Nephron progenitor cell (in vitro differentiated cells): ENCODE results near the gene CD109.
"Not testable (repeated sequence)": the region's sequence is repeated elsewhere in the genome, so short reads cannot be mapped to it uniquely, and the experiment has no call there.

ENCODE experiments used
- DNase-seq: peaks from one replicate; pipeline ENCODE4 v3.0.0; 2021
- H3K27ac Mint-ChIP-seq: 2 replicates; pipeline ENCODE4 v1.8.0; 2021; ENCODE audit warnings: mild to moderate bottlenecking, moderate library complexity, mixed read lengths
- H3K27me3 Mint-ChIP-seq: 2 replicates; pipeline ENCODE4 v1.8.0; 2021; ENCODE audit warnings: mild to moderate bottlenecking, low read depth, mixed read lengths; ENCODE audit not compliant: poor library complexity
- H3K36me3 Mint-ChIP-seq: 2 replicates; pipeline ENCODE4 v1.8.0; 2021; ENCODE audit warnings: low read depth, mixed read lengths
- H3K4me1 Mint-ChIP-seq: 2 replicates; pipeline ENCODE4 v1.8.0; 2021; ENCODE audit warnings: mixed read lengths
- H3K4me3 Mint-ChIP-seq: 2 replicates; pipeline ENCODE4 v1.8.0; 2021; ENCODE audit warnings: mild to moderate bottlenecking, moderate library complexity, mixed read lengths
- H3K9me3 Mint-ChIP-seq: 2 replicates; pipeline ENCODE4 v1.8.0; 2021; ENCODE audit warnings: mild to moderate bottlenecking, moderate library complexity, mixed read lengths
- TF ChIP-seq, protein P1 (sequence below): fragments of 200-600 bp; sonication (generic); IDR thresholded peaks from 2 replicates; pipeline ENCODE4 v1.5.0; 2021; ENCODE audit warnings: antibody characterized with exemption

CD109 gene

DNA sequence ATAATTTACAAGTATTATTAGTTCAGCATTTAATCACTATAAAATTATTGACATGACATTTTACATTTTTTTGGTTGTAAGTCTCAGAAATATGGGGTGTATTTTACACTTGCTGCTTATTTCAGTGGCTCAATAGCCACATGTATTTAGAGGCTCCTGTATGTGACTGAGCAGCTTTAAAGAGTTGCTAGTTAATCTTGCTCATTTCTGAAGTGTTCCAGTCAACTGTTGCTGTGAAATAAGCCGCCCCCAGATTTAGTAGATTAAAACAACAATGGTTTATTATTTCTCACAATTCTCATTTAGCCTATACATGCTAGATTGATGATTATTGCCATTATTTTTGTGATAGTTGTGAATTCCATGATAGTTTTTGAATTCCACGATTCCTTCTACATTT is 23.0 kb downstream of the CD109 start:
- no peak overlapping the region for H3K4me3 Mint-ChIP-seq
- peaks cover 11% of the 10 kb centered on the region for H3K9me3 Mint-ChIP-seq
- no peaks in the 10 kb centered on the region for H3K27me3 Mint-ChIP-seq
- H3K27ac Mint-ChIP-seq, result no peak overlapping the region
- no peaks in the 10 kb centered on the region for H3K36me3 Mint-ChIP-seq
- TF ChIP-seq, protein P1, sequence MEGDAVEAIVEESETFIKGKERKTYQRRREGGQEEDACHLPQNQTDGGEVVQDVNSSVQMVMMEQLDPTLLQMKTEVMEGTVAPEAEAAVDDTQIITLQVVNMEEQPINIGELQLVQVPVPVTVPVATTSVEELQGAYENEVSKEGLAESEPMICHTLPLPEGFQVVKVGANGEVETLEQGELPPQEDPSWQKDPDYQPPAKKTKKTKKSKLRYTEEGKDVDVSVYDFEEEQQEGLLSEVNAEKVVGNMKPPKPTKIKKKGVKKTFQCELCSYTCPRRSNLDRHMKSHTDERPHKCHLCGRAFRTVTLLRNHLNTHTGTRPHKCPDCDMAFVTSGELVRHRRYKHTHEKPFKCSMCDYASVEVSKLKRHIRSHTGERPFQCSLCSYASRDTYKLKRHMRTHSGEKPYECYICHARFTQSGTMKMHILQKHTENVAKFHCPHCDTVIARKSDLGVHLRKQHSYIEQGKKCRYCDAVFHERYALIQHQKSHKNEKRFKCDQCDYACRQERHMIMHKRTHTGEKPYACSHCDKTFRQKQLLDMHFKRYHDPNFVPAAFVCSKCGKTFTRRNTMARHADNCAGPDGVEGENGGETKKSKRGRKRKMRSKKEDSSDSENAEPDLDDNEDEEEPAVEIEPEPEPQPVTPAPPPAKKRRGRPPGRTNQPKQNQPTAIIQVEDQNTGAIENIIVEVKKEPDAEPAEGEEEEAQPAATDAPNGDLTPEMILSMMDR, result no peak
- peaks cover 4% of the 10 kb centered on the region for H3K4me1 Mint-ChIP-seq
- no peak for DNase-seq

DNA sequence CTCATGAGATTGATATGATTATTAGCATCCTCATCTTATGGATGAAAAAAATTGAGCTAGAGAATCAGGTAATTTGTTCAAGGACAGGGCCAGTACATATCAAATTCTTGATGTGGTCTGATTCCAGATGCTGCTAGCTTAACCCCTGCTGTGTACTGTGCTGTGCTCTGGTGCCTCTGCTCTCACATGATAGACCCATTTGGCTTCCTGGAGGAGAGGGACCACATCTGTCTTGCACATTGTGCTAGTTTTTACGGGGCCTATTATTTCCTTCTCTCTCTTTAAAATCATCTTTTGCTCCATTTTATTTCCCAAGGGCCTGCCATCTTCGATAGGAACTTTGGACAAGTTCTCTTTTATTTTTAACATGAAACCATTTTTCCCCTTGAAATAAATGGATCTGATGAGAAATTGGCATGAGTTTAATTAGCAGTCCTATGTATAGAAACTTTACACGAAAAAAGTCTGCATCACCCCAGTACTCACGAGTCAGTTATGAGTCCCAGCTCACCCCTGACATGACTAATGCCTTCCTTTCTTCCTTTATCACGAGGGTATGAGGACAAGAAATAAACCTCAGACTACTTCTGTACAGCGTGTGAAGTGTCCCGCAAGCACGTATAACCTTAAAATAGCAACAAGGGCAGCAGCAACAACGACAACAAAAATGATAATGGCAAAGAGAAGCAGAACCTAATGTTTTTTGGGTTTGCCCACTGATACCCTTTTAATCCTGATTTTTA is 26.5 kb downstream of the CD109 start:
- Mint-ChIP-seq H3K9me3 (peaks cover 4% of the 10 kb centered on the region), H3K36me3 (no peaks in the 10 kb centered on the region), H3K4me1 (no peaks in the 10 kb centered on the region), H3K4me3 (no peak overlapping the region), H3K27ac (no peak overlapping the region), H3K27me3 (no peaks in the 10 kb centered on the region)
- no peak for DNase-seq
- TF ChIP-seq, protein P1, result no peak

DNA sequence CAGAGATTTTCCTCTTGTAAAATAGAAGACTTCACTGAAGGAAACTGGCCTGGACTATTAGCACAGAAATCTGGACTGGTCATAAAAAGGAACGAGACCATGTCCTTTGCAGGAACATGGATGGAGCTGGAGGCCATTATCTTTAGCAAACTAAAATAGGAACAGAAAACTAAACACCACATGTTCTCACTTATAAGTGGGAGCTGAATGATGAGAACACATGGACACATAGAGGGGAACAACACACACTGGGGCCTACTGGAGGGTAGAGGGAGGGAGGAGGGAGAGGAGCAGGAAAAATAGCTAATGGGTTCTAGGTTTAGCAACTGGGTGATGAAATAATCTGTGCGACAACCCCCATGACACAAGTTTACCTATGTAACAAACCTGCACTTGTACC is 27.5 kb downstream of the CD109 start:
- H3K4me3 Mint-ChIP-seq, H3K27me3 Mint-ChIP-seq, H3K36me3 Mint-ChIP-seq, H3K4me1 Mint-ChIP-seq, H3K9me3 Mint-ChIP-seq, DNase-seq: not testable (repeated sequence)
- peak overlapping the region; percentile 47 for H3K27ac Mint-ChIP-seq

DNA sequence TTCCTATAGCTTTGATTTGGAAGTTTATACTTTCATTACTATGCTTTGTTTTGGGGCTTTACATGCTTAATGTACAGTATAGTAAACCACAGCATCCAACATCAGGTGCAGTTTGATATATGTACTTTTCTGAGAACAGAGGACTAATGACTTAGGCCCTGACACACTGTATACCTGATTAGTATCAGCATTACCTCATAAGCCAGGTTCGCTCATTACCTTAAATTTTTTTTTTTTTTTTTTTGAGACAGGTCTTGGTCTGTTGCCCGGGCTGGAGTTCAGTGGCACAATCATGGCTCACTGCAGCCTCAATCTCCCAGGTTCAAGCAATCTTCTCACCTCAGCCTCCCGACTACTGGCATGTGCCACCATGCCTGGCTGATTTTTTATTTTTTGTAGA is 28.4 kb downstream of the CD109 start:
- DNase-seq, result no peak
- Mint-ChIP-seq H3K27ac (no peak overlapping the region), H3K27me3 (no peaks in the 10 kb centered on the region), H3K9me3 (no peaks in the 10 kb centered on the region), H3K36me3 (no peaks in the 10 kb centered on the region), H3K4me1 (no peaks in the 10 kb centered on the region), H3K4me3 (no peak overlapping the region)
- TF ChIP-seq, protein P1, result no peak

DNA sequence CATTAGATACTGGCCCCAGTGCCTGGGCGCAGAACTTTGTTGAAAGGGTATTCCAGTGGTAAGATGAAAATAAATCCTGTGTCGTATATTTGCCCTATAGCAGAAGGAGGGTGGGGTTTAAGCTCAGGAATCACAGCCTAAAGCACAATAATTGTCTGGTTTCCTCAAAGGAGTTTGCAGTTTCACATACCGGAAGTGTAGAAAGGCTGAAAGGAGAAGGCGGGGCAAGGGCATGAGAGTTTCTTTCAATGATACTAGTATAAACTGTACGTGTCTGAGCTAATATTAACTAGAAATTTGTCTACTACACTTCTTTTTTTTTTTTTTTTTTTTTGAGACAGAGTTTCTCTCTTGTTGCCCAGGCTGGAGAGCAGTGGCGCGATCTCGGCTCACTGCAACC is 29.2 kb downstream of the CD109 start:
- not testable (repeated sequence) for H3K27me3 Mint-ChIP-seq, H3K36me3 Mint-ChIP-seq, H3K9me3 Mint-ChIP-seq, H3K4me1 Mint-ChIP-seq, DNase-seq, H3K27ac Mint-ChIP-seq, H3K4me3 Mint-ChIP-seq

DNA sequence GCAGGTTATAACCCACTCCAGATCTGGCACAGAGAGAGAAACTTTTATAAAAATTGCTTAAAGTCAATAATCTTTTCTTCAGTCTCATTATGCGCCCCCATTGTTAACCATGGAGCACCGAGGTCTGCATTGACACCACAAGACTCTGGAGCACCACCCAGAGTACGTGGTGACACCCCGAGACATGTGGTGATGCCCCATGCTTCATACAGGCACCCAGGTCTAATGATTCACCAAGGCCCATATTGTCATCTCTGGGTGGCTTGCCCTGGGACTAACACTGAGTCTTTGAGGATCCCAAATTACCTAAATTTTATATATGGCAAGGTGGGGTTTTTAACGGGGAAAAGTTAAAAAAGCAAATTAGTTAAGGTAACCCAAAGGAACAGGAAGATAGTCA is 31.1 kb downstream of the CD109 start:
- Mint-ChIP-seq H3K9me3 (no peaks in the 10 kb centered on the region), H3K4me1 (no peaks in the 10 kb centered on the region), H3K36me3 (no peaks in the 10 kb centered on the region), H3K27me3 (no peaks in the 10 kb centered on the region), H3K27ac (no peak overlapping the region), H3K4me3 (no peak overlapping the region)
- DNase-seq, result no peak
- TF ChIP-seq, protein P1, result no peak

DNA sequence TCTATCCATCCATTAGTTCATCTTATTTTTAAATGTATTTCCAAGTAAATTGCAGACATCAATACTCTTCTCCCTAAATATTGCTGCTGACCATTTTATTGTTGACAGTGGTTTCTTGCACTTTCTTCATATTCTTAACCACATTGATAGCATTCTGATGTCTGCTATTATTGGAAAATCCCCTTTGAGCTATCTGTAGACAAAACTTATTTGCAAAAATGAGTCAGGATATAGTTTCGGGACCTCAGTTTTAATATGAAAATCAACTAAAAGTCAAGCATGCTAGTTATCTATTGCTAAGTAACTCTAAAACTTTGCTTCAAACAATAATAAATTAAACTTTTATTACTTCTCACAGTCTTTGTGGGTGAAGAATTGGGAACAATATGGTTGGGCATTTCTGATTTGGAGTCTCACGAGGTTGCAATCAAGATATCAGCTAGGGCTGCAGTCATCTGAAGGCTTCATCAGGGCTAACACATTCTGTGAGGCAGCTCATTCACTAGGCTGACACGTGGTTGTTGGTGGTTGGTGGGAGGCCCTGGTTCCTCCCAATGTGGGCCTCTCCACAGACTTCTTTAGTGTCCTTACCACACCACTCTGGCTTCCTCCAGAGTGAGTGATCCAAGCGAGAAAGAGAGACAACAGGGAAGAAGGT is 32.7 kb downstream of the CD109 start:
- Mint-ChIP-seq H3K4me1 (no peaks in the 10 kb centered on the region), H3K4me3 (no peak overlapping the region), H3K9me3 (no peaks in the 10 kb centered on the region), H3K27ac (no peak overlapping the region), H3K27me3 (no peaks in the 10 kb centered on the region), H3K36me3 (no peaks in the 10 kb centered on the region)
- TF ChIP-seq, protein P1, result no peak
- no peak for DNase-seq
